Middle frontal gyrus (tissue), 1 donor: ENCODE results near the gene C16orf74.

Source experiments
- DNase-seq: peaks from one replicate; pipeline ENCODE4 v3.0.0-alpha.2; 2015; ENCODE audit warnings: low spot score; ENCODE audit errors: extremely low spot score

C16orf74 gene

DNA sequence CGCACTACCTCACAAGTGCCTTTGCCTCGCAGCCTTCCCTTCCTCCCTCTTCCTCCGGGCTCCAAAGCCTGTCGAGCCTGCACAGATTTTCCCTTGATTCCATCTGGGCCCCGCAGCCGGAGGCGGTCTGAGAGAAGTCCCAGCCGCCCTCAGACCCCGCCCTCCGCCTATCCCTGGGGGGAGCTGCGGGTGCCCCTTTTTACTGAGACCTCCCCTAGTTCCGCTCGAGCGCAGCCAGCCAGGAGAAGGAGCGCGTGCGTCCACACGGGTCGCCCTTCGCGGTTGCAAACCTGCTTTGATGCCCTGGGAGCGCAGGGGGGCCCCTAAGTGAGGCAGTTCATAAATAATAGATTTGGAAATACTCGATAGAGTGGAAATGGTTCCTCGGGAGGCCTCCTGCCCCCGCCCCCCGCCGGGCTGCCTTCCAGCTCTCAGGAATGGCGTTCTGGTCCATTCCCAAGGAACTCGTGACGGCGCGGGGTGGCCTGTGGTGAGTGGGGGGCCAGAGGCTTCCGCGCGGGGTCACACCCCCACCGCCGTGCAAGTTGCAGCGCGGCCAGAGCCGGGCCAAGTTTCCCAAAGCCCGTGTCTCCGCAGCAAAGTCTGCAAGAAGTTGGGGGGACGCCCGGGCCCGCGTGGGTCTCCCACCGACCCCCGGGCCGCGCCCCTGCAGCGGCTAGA is 610 bp downstream of the C16orf74 start:
- DNase-seq = no peak

GRCh38 chr16:85749771-85750145 is 1.1 kb downstream of the C16orf74 start:
- DNase-seq = no peak

DNA sequence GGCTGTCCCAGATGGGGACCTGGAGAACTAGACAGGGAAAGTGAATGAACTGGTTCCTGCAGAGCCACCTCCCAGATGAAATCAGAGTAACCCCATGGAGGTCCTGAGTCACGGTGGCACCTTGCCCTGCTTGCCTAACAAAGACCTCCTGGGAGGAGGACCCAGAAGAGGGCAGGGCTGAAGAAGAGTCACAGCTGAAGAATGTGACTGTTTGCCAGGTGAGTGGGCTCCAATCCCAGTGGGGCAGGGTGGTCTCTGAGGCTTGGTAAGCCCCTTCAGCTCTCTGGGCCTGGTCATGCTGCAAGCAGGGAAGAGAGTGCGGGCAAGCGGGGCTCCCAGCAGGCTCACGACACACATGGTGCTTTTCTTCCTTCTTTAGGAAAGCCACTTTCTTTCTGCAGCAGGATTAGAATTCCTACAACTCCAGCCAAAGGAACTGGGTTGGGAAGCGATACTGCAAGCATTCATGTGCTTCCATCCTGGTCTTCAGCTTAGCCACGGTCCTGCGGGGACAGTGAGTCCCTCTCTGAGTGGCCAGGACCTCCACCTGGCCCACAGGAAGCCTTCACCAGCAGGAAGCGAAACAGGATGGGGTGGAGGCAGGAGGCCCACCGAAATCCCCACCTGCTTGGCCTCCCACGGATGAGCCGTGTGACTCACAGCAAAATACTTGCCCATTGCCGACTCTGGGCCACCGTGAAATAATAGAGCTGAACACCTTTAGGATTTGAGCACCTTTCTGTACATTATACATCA is 4.3 kb downstream of the C16orf74 start:
- no peak for DNase-seq

GRCh38 chr16:85738923-85739715 is 11.8 kb downstream of the C16orf74 start:
- no peak for DNase-seq

GRCh38 chr16:85736921-85737320 is 14.0 kb downstream of the C16orf74 start:
- no peak for DNase-seq

- no peak for DNase-seq
Measured at GRCh38 chr16:85735946-85736345, 14.9 kb downstream of the C16orf74 start.

GRCh38 chr16:85735225-85735635 is 15.7 kb downstream of the C16orf74 start:
- no peak for DNase-seq

DNA sequence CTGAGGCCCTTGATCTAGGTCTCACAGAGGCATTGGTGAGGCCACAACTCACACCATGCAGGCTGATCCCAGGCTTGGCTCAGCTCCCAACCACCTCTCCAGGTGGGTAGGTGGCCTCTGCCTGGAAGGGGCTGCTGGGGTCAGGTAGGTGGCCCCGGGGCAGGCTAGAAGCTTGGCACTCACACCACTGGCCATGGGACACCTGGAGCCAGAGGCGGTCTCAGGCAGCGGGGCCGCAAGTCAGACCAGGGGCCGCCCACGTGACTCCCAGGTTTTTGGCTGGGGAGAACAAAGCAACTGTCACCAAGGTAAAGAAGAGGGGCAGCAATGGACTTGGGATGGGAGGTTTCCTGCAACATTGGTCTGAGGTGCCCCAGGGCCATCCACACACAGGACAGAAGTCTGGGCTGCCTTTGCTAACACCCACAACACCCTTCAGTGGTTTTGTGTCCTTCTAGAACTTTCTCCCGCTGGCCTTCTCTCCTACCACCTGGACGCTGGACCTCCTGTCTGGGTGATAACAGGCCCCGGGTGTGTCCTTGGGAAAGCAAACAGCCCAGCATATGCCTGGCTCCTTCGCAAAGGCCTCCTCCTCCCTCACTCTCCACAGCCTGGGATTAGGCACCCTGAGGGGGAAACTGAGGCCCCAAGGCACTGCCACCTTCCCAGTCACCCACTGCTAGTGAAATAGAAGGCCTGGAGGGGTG is 16.4 kb downstream of the C16orf74 start:
- DNase-seq = no peak

DNA sequence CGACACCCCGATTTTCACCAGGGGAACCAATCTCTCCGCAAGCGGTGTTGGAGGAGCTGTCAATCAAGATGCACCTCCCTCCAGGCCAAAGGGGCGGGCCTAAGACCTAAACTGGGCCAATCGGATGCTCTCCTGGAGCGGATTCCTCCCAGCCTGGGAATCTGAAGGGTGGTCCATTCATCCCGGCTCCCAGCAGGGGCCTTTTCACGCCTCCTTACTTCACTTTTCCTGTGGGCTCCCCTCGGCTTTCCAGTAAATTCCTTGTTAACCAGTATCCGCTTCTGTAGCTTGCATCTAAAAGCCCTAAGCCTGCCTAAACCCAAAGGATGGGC is 17.1 kb downstream of the C16orf74 start:
- no peak for DNase-seq

GRCh38 chr16:85733155-85733838 is 17.6 kb downstream of the C16orf74 start:
- DNase-seq = no peak

DNA sequence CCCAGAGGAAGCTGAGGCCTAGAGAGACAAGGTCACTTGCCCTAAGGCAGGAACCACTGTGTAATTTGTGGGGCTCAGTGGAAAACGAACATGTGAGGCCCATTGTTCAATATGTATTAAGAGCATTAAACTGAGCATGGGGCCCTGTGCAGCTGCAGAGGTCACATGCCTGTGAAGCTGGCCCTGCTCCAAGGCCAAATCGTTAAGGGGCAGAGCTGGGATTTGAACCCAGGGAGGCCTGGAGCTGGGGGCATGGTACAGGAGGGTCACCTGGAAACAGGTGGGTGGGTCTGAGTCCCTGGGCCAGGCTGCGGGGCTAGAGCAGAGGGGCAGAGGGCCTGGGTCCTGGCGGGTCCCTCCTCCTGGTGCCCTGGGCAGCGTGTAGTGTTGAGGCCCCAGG is 19.7 kb downstream of the C16orf74 start:
- no peak for DNase-seq

- no peak for DNase-seq
Measured at GRCh38 chr16:85730186-85730465, 20.8 kb downstream of the C16orf74 start.

DNA sequence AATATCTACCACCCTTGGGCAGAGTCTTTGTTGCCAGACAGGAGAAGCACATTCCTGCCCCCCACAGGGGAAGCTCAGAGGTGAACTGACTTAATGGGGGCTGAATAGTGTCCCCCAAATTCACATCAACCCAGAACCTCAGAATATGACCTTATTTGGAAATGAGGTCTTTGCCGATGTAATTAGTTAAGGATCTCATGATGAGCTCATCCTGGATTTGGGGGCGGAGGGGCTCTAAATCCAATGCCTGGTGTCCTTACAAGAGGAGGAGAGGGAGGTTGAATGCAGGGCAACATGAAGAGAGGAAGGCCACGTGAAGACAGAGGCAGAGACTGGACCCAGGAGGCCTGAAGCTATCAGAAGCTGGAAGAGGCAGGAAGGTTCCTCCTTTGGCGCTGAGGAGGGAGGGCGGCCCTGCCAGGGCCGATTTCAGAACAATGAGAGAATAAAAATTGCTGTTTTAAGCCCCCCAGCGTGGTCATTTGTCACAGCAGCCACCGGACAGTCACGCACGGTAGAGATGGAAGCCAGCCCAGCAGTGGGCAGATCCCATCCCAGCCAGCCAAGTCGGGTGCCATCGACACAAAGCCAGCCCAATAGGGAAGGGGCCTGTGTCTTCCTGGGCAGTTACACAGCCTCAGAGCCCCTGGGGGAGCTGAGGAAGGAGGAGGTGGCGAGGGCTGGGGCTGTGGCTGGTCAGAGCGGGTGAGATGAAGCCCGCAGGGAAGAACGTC is 21.3 kb downstream of the C16orf74 start:
- no peak for DNase-seq

DNA sequence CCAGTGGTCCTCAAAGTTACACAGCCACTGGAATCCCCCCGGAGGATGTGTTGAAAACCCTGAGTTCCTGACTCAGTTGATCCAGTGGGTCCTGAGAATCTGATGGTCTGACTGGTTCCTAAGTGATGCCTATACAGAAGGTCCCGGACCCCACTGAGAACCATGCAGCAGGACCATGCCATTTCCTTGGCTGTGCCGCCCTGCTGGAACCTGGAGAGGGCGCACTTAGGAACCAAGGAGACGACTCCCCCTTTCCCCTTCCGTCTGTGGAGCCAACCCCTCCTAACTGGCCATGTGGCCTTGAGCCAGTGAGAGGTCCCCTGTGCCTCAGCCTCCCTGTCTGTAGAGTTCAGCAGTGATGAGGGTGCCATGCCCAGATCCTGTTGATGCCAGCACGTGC is 22.0 kb downstream of the C16orf74 start:
- DNase-seq = no peak

- no peak for DNase-seq
Measured at GRCh38 chr16:85724936-85725335, 26.0 kb downstream of the C16orf74 start.

- DNase-seq = no peak
Measured at GRCh38 chr16:85724126-85724879, 26.6 kb downstream of the C16orf74 start.

- no peak for DNase-seq
Measured at GRCh38 chr16:85722128-85722893, 28.6 kb downstream of the C16orf74 start.

DNA sequence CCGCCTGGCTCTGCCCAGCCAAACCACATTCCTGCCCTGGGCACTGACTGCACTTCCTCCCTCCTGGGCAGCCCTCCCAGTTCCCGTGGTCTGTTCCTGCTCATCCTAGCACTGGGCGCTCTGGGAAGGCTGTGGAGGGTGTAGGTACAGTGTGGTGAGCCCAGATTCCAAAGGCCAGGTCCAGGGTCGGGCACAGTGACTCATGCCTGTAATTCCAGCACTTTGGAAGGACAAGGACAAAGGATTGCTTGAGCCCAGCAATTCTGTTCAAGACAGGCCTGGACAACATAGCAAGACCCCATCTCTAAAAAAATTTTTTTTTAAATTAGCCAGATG is 30.6 kb downstream of the C16orf74 start:
- no peak for DNase-seq

DNA sequence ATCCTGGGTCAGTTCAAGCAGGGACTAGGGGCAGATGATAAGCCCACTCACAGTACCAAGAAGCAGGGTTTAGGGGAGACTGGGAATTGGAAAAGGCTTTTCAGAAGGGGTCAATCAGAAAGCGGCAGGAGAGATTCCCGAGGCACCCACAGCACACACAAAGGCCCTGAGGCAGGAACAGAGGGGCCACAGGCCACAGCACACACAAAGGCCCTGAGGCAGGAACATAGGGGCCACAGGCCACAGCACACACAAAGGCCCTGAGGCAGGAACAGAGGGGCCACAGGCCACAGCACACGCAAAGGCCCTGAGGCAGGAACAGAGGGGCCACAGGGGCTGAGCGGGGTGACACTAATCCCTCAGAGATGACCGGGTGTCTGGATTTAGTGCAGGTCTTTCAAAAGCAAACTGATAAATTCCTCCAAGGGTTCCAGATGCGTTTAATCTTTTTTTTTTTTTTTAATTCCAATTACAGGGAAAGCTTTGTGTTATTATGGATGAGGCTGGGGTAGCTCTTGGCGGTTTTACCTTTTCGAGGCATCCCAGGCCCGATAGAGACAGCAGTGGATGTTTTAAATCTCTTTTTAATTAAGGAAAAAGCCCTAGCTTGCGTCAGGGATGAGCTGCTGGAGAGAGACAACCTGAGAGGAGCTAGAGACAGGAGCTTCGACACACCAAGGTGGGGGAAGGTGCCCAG is 31.1 kb downstream of the C16orf74 start:
- DNase-seq = no peak
